ENCODE data around the gene STMN3.
"Not testable (repeated sequence)": the region's sequence is repeated elsewhere in the genome, so short reads cannot be mapped to it uniquely, and the experiment has no call there.

Gene STMN3

GRCh38 chr20:63675681-63676368 lies 22.6 kb upstream of the STMN3 start:
- no peak for DNase-seq

- no peak for DNase-seq
Measured at GRCh38 chr20:63673951-63674350, 20.7 kb upstream of the STMN3 start.

GRCh38 chr20:63672666-63673065 lies 19.4 kb upstream of the STMN3 start:
- no peak for DNase-seq

- DNase-seq = not testable (repeated sequence)
Measured at GRCh38 chr20:63671695-63672094, 18.5 kb upstream of the STMN3 start.

GRCh38 chr20:63668351-63668750 lies 15.1 kb upstream of the STMN3 start:
- no peak for DNase-seq

- DNase-seq = no peak
Measured at GRCh38 chr20:63667858-63668257, 14.6 kb upstream of the STMN3 start.

GRCh38 chr20:63665708-63666107 lies 12.5 kb upstream of the STMN3 start:
- DNase-seq = no peak

- no peak for DNase-seq
Measured at GRCh38 chr20:63664861-63665594, 11.8 kb upstream of the STMN3 start.

- no peak for DNase-seq
Measured at GRCh38 chr20:63664143-63664851, 11.1 kb upstream of the STMN3 start.

- DNase-seq = no peak
Measured at GRCh38 chr20:63663332-63664066, 10.3 kb upstream of the STMN3 start.

GRCh38 chr20:63662813-63663189 lies 9.6 kb upstream of the STMN3 start:
- no peak for DNase-seq

GRCh38 chr20:63661959-63662812 lies 9.0 kb upstream of the STMN3 start:
- no peak for DNase-seq

- DNase-seq = no peak
Measured at GRCh38 chr20:63661108-63661507, 7.9 kb upstream of the STMN3 start.

- DNase-seq = no peak
Measured at GRCh38 chr20:63660622-63661021, 7.4 kb upstream of the STMN3 start.

GRCh38 chr20:63660174-63660573 lies 7.0 kb upstream of the STMN3 start:
- not testable (repeated sequence) for DNase-seq

- no peak for DNase-seq
Measured at GRCh38 chr20:63659370-63659769, 6.1 kb upstream of the STMN3 start.

- DNase-seq = no peak
Measured at GRCh38 chr20:63658749-63659187, 5.5 kb upstream of the STMN3 start.

GRCh38 chr20:63657937-63658748 lies 4.9 kb upstream of the STMN3 start, which contains the start of gene RTEL1:
RTEL1 (plus strand) TSS chr20:63658312; CDS start chr20:63659403, 1,091 bp downstream.
- peak; percentile 94 to 97 for DNase-seq

GRCh38 chr20:63657260-63657936 lies 4.2 kb upstream of the STMN3 start:
- DNase-seq = peak; percentile 32 to 59

GRCh38 chr20:63656451-63656850 lies 3.2 kb upstream of the STMN3 start:
- DNase-seq = no peak
